ENCODE measurements around the gene ETV7. TPM values are rescaled to one million over a fixed set of nuclear protein-coding genes. Genes with fewer than 3 reads are reported as not detected.
"Not testable (repeated sequence)": the region's sequence is repeated elsewhere in the genome, so short reads cannot be mapped to it uniquely, and the experiment has no call there.

Gene ETV7
- total RNA-seq, 2 donors from 2014 or later = 2.6 to 5.4 TPM

DNA sequence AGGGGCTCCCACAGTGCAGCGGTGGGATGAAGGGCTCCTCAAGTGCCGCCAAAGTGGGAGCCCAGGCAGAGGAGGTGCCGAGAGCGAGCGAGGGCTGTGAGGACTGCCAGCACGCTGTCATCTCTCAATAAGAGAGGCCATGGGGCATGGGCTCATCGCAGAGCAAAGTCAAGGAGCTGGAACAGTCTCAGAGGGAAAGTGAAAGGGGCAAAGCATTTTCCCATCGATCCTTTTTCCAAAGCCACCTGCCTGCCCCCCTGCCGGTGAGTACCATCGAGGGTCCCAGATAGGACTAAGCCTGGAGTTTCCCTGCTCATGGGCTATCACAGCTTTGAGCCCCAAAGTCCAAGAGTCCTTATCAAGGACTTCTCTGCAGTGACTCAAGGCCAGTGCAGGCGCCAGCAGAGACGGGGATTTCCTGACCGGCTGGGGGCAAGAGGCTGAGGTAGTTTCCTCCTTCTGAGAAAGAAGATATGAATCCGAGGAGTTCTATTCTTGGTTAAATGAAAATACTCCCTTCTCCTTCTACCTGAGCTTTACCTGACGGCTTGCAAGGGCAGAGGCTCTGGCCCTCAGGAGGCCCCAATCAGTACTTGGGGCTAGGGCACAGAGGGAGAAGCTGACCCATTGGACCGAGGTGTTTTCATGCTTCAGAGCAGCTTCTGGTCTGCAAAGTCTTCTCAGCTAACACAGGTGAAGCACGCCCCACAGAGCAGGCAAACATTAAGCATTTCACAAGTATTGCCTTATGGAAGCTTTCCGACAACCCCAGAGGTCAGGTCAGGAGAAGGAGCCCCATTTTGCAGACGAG, 22.6 kb downstream of the ETV7 start:
- Histone ChIP-seq H3K4me3 (no peak overlapping the region), H3K36me3 (no peaks in the 10 kb centered on the region), H3K4me1 (ENCODE audit: control insufficient read depth in 1 of 2, low read depth in 2 of 2) (peaks cover 4 to 9% of the 10 kb centered on the region in 2 donors), H3K9me3 (no peaks in the 10 kb centered on the region), H3K27me3 (replicated peaks; ENCODE audit: insufficient read depth) (no peaks in the 10 kb centered on the region), H3K27ac (no peak overlapping the region)
- TF ChIP-seq, protein P1, sequence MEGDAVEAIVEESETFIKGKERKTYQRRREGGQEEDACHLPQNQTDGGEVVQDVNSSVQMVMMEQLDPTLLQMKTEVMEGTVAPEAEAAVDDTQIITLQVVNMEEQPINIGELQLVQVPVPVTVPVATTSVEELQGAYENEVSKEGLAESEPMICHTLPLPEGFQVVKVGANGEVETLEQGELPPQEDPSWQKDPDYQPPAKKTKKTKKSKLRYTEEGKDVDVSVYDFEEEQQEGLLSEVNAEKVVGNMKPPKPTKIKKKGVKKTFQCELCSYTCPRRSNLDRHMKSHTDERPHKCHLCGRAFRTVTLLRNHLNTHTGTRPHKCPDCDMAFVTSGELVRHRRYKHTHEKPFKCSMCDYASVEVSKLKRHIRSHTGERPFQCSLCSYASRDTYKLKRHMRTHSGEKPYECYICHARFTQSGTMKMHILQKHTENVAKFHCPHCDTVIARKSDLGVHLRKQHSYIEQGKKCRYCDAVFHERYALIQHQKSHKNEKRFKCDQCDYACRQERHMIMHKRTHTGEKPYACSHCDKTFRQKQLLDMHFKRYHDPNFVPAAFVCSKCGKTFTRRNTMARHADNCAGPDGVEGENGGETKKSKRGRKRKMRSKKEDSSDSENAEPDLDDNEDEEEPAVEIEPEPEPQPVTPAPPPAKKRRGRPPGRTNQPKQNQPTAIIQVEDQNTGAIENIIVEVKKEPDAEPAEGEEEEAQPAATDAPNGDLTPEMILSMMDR (IDR thresholded peaks at IDR 0.05) = no peak
- DNase-seq (ENCODE audit: low spot score) (no peak), ATAC-seq (ENCODE audit: insufficient number of reproducible peaks, low FRiP score, low read depth) (no peak)

DNA sequence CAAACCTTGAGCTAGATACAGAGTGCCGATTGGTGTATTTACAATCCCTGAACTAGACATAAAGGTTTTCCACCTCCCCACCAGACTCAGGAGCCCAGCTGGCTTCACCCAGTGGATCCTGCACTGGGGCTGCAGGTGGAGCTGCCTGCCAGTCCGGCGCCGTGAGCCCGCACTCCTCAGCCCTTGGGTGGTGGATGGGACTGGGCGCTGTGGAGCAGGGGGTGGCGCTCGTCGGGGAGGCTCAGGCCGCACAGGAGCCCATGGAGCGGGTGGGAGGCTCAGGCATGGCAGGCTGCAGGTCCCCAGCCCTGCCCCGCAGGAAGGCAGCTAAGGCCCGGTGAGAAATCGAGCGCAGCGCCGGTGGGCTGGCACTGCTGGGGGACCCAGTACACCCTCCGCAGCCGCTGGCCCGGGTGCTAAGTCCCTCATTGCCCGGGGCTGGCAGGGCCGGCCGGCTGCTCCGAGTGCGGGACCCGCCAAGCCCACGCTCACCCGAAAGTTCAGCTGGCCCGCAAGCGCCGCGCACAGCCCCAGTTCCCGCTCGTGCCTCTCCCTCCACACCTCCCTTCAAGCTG, 23.3 kb downstream of the ETV7 start:
- not testable (repeated sequence) for H3K4me3 ChIP-seq; DNase-seq (ENCODE audit: low spot score); ATAC-seq (ENCODE audit: insufficient number of reproducible peaks, low FRiP score, low read depth); H3K27me3 ChIP-seq (replicated peaks; ENCODE audit: insufficient read depth); H3K9me3 ChIP-seq; H3K27ac ChIP-seq; H3K36me3 ChIP-seq
- peaks cover 4 to 17% of the 10 kb centered on the region in 2 donors for H3K4me1 ChIP-seq (ENCODE audit: control insufficient read depth in 1 of 2, low read depth in 2 of 2)

DNA sequence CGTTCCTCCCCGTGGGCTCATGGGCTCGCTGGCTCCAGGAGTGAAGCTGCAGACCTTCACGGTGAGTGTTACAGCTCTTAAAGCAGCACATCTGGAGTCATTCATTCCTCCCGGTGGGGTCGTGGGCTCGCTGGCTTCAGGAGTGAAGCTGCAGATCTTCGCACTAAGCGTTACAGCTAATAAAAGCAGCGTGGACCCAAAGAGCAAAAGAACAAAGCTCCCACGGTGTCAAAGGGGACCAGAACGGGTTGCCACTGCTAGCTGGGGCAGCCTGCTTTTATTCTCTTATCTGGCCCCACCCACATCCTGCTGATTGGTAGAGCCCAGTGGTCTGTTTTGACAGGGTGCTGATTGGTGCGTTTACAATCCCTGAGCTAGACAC, 24.1 kb downstream of the ETV7 start:
- not testable (repeated sequence) for H3K4me3 ChIP-seq; H3K27ac ChIP-seq; H3K27me3 ChIP-seq (replicated peaks; ENCODE audit: insufficient read depth); DNase-seq (ENCODE audit: low spot score); H3K9me3 ChIP-seq; H3K36me3 ChIP-seq; ATAC-seq (ENCODE audit: insufficient number of reproducible peaks, low FRiP score, low read depth)
- H3K4me1 ChIP-seq (ENCODE audit: control insufficient read depth in 1 of 2, low read depth in 2 of 2) = peaks cover 10 to 25% of the 10 kb centered on the region in 2 donors

DNA sequence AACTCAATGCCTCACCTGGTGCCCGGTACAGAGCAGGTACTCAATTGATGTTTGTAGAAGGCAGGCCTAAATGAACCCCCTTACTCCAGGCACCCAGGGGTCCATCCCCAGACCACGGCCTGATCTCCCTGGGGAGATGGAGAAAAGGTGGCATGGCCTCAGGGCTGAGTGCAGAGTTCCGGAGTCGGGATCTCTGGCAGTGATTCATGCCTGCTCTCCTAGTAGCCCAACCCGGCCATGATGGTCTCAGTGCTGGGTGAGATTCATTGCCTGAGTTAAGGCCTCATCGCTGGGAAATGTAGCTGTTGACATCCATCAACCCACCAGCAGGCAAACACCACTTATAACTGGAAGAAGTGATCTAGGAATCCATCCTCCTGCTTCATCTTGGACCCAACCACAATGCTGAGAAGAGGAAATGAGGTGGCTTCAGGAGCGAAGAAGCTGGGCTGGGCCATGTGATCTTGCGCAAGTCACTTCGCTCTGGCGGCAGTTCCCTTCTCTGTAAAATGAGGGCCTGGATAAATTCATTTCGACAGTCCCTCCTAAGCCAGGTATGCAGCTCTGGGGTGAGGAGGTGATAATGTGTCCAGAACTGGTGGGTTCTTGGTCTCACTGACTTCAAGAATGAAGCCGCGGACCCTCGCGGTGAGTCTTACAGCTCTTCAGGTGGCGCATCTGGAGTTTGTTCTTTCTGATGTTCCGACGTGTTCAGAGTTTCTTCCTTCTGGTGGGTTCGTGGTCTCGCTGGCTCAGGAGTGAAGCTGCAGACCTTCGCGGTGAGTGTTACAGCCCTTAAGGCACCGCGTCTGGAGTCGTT, 24.7 kb downstream of the ETV7 start:
- no peak overlapping the region for H3K4me3 ChIP-seq
- ATAC-seq (ENCODE audit: insufficient number of reproducible peaks, low FRiP score, low read depth) (no peak), DNase-seq (ENCODE audit: low spot score) (no peak)
- H3K27me3 ChIP-seq (replicated peaks; ENCODE audit: insufficient read depth) = no peaks in the 10 kb centered on the region
- no peaks in the 10 kb centered on the region for H3K36me3 ChIP-seq
- H3K27ac ChIP-seq = no peak overlapping the region
- peaks cover 16 to 31% of the 10 kb centered on the region in 2 donors for H3K4me1 ChIP-seq (ENCODE audit: control insufficient read depth in 1 of 2, low read depth in 2 of 2)
- TF ChIP-seq, protein P1 (IDR thresholded peaks at IDR 0.05) = no peak
- H3K9me3 ChIP-seq = no peaks in the 10 kb centered on the region

DNA sequence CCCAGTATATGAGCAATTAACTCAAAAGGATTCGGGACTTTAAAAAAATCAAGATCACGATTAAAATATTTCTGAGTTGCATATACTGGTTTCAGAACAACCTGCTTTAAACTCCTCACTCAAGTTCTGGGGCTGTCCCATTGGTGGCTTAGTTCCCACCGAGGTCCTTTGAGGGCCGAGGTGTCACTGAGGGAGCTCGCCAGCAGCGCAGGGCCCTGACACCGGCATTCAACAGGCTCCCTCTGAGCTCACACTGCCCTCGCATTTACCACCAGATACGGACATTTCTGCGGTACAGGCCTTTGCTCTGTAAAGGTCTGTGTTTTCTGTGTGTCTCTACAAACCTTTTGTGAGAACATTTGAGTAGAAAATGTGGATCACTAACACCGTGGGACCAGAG, 26.4 kb downstream of the ETV7 start:
- no peaks in the 10 kb centered on the region for H3K9me3 ChIP-seq
- H3K27me3 ChIP-seq (replicated peaks; ENCODE audit: insufficient read depth) = no peaks in the 10 kb centered on the region
- TF ChIP-seq, protein P1 (IDR thresholded peaks at IDR 0.05) = no peak
- H3K4me1 ChIP-seq (ENCODE audit: control insufficient read depth in 1 of 2, low read depth in 2 of 2) = peaks cover 17 to 39% of the 10 kb centered on the region in 2 donors
- ATAC-seq (ENCODE audit: insufficient number of reproducible peaks, low FRiP score, low read depth) (no peak), DNase-seq (ENCODE audit: low spot score) (no peak)
- no peaks in the 10 kb centered on the region for H3K36me3 ChIP-seq
- no peak overlapping the region for H3K4me3 ChIP-seq
- no peak overlapping the region for H3K27ac ChIP-seq
